Activated T-helper 2 cell treated with anti-CD3 and anti-CD28 coated beads, Interferon-gamma antibody, Interleukin-2, Interleukin-4, amounts not matched to agents 10 μg/mL and 5 μg/mL and 100 μg/mL, durations not matched to agents 14 hours and 24 hours and 36 hours (primary cell): Measurements from ENCODE around the gene SGMS1. TPM values are rescaled to one million over a fixed set of nuclear protein-coding genes. Genes with fewer than 3 reads are reported as not detected.

ENCODE experiments used
- total RNA-seq: library from RNA; stranded (reverse); gene quantifications from 2 replicates; pipeline ENCODE4 v1.2.3, GENCODE V29; 2022

The SGMS1 gene
- total RNA-seq, 1 donor from 2014 or later = 10.7 TPM

Other genes starting within 250 kb of the SGMS1 start
- gene ASAH2B, start 116.0 kb upstream of the SGMS1 start, total RNA-seq = 2.6 and 5.9 TPM in 2 replicates